H9 (cell line): Measurements from ENCODE around the gene SPATA46. TPM values are rescaled to one million over a fixed set of nuclear protein-coding genes. Genes with fewer than 3 reads are reported as not detected.

Experiments used
- DNase-seq: peaks from one replicate; pipeline ENCODE4 v3.0.0-alpha.2; 2017
- H2AFZ ChIP-seq: one replicate; pipeline ENCODE4 v1.6.1; 2013; ENCODE audit warnings: mild to moderate bottlenecking, low read length, control low read depth, moderate library complexity
- H2AK5ac ChIP-seq: 2 replicates; pipeline ENCODE4 v1.6.1; 2013; ENCODE audit warnings: low read length, control low read depth, mixed read lengths; ENCODE audit not compliant: insufficient read length
- H2BK120ac ChIP-seq: one replicate; pipeline ENCODE4 v1.6.1; 2013; ENCODE audit warnings: low read depth, mild to moderate bottlenecking, low read length, control low read depth, inconsistent platforms; ENCODE audit not compliant: poor library complexity, severe bottlenecking
- H2BK12ac ChIP-seq: 2 replicates; pipeline ENCODE4 v1.6.1; 2013; ENCODE audit warnings: low read length, control low read depth, mixed read lengths, low read depth; ENCODE audit not compliant: insufficient read length
- H2BK15ac ChIP-seq: 2 replicates; pipeline ENCODE4 v1.6.1; 2013; ENCODE audit warnings: low read depth, low read length, control low read depth
- H2BK20ac ChIP-seq: one replicate; pipeline ENCODE4 v1.6.1; 2013; ENCODE audit warnings: low read depth, mild to moderate bottlenecking, low read length, control low read depth, inconsistent platforms; ENCODE audit not compliant: poor library complexity, severe bottlenecking
- H2BK5ac ChIP-seq: 2 replicates; pipeline ENCODE4 v1.6.1; 2013; ENCODE audit warnings: low read length, control low read depth, mixed read lengths; ENCODE audit not compliant: insufficient read length
- H3K14ac ChIP-seq: 2 replicates; pipeline ENCODE4 v1.6.1; 2013; ENCODE audit warnings: low read length, control low read depth; ENCODE audit not compliant: insufficient read depth
- H3K18ac ChIP-seq: 2 replicates; pipeline ENCODE4 v1.6.1; 2013; ENCODE audit warnings: low read depth, mild to moderate bottlenecking, mixed read lengths, low read length, control low read depth; ENCODE audit not compliant: insufficient read length
- H3K23ac ChIP-seq: 2 replicates; pipeline ENCODE4 v1.6.1; 2013; ENCODE audit warnings: low read length, control low read depth, mixed read lengths, low read depth; ENCODE audit not compliant: insufficient read length
- H3K23me2 ChIP-seq: 2 replicates; pipeline ENCODE4 v1.6.1; 2013; ENCODE audit warnings: low read depth, mild to moderate bottlenecking, mixed read lengths, low read length, control low read depth; ENCODE audit not compliant: insufficient read length, poor library complexity, severe bottlenecking
- H3K27ac ChIP-seq: 2 replicates; pipeline ENCODE4 v1.5.1; 2013; ENCODE audit warnings: low read length, control low read depth, mixed read lengths, low read depth; ENCODE audit not compliant: insufficient read length
- H3K27me3 ChIP-seq: 2 replicates; pipeline ENCODE4 v1.6.1; 2013; ENCODE audit warnings: low read length, control low read depth, inconsistent platforms; ENCODE audit not compliant: insufficient read depth
- H3K4ac ChIP-seq: 2 replicates; pipeline ENCODE4 v1.6.1; 2013; ENCODE audit warnings: low read depth, mild to moderate bottlenecking, control low read depth, inconsistent platforms, low read length, moderate library complexity
- H3K4me1 ChIP-seq: 2 replicates; pipeline ENCODE4 v1.6.1; 2013; ENCODE audit warnings: low read length, control low read depth, inconsistent platforms; ENCODE audit not compliant: insufficient read depth
- H3K4me2 ChIP-seq: 2 replicates; pipeline ENCODE4 v1.6.1; 2013; ENCODE audit warnings: low read length, control low read depth, mixed read lengths; ENCODE audit not compliant: insufficient read length, insufficient read depth
- H3K56ac ChIP-seq: 2 replicates; pipeline ENCODE4 v1.6.1; 2013; ENCODE audit warnings: low read depth, mild to moderate bottlenecking, mixed read lengths, low read length, control low read depth; ENCODE audit not compliant: insufficient read length
- H3K79me1 ChIP-seq: 2 replicates; pipeline ENCODE4 v1.6.1; 2013; ENCODE audit warnings: low read depth, mild to moderate bottlenecking, moderate library complexity, low read length, control low read depth, inconsistent platforms; ENCODE audit not compliant: insufficient read depth, poor library complexity, severe bottlenecking
- H3K79me2 ChIP-seq: 2 replicates; pipeline ENCODE4 v1.6.1; 2013; ENCODE audit warnings: low read length, control low read depth, inconsistent platforms; ENCODE audit not compliant: insufficient read depth
- H3K9ac ChIP-seq: 2 replicates; pipeline ENCODE4 v1.6.1; 2013; ENCODE audit warnings: low read length, control low read depth, mixed read lengths; ENCODE audit not compliant: insufficient read length; ENCODE audit errors: extremely low read depth
- H3K9me3 ChIP-seq: one replicate; pipeline ENCODE4 v1.6.1; 2013; ENCODE audit warnings: low read depth, low read length, inconsistent platforms; ENCODE audit not compliant: control insufficient read depth
- H3T11ph ChIP-seq: one replicate; pipeline ENCODE4 v1.6.1; 2013; ENCODE audit warnings: mild to moderate bottlenecking, low read length, control low read depth, inconsistent platforms
- H4K20me1 ChIP-seq: one replicate; pipeline ENCODE4 v1.6.1; 2013; ENCODE audit not compliant: control insufficient read depth, insufficient read length, insufficient read depth
- H4K5ac ChIP-seq: 2 replicates; pipeline ENCODE4 v1.6.1; 2013; ENCODE audit warnings: low read depth, mild to moderate bottlenecking, mixed read lengths, low read length, control low read depth; ENCODE audit not compliant: insufficient read length
- H4K8ac ChIP-seq: replicated peaks from 2 replicates; pipeline ENCODE4 v1.6.1; 2013; ENCODE audit warnings: low read length, control low read depth, mixed read lengths, low read depth; ENCODE audit not compliant: insufficient read length
- H4K91ac ChIP-seq: 2 replicates; pipeline ENCODE4 v1.6.1; 2013; ENCODE audit warnings: low read depth, mild to moderate bottlenecking, moderate library complexity, mixed read lengths, low read length, control low read depth; ENCODE audit not compliant: insufficient read length
- H3K27ac Mint-ChIP-seq, 3 experiments: 2 replicates in 2 of 3; 3 replicates in 1 of 3; pipeline ENCODE4 v1.8.0; 2020 to 2021; ENCODE audit warnings: mixed read lengths in 3 of 3, mild to moderate bottlenecking in 1 of 3, moderate library complexity in 1 of 3
- H3K27me3 Mint-ChIP-seq: 2 replicates; pipeline ENCODE4 v1.8.0; 2021; ENCODE audit warnings: low read depth, mild to moderate bottlenecking, moderate library complexity, mixed read lengths
- H3K36me3 Mint-ChIP-seq, 3 experiments: 2 replicates in 2 of 3; 3 replicates in 1 of 3; pipeline ENCODE4 v1.8.0; 2020 to 2021; ENCODE audit warnings: low read depth in 3 of 3, mixed read lengths in 3 of 3; ENCODE audit not compliant: insufficient read depth in 1 of 3
- H3K4me1 Mint-ChIP-seq, 2 experiments: 2 replicates each; pipeline ENCODE4 v1.8.0; 2020; ENCODE audit warnings: mixed read lengths in 2 of 2
- H3K4me3 Mint-ChIP-seq, 2 experiments: 2 replicates in 1 of 2; 3 replicates in 1 of 2; pipeline ENCODE4 v1.8.0; 2020 to 2021; ENCODE audit warnings: mild to moderate bottlenecking in 2 of 2, mixed read lengths in 2 of 2, moderate library complexity in 1 of 2
- H3K9me3 Mint-ChIP-seq, 2 experiments: 2 replicates in 1 of 2; 3 replicates in 1 of 2; pipeline ENCODE4 v1.8.0; 2020; ENCODE audit warnings: mild to moderate bottlenecking in 2 of 2, mixed read lengths in 2 of 2, moderate library complexity in 1 of 2
- CTCF ChIP-seq: fragments of 200-600 bp; sonication (generic); conservative IDR thresholded peaks from 3 replicates; pipeline ENCODE4 v1.8.0; 2021; ENCODE audit warnings: antibody characterized with exemption, mild to moderate bottlenecking
- WGBS: extraction: QIAGEN DNeasy Blood & Tissue Kit; methylation state at CpG from one replicate; pipeline ENCODE4 v1.1.7; 2013; ENCODE audit warnings: missing lambda C conversion rate, low lambda C conversion rate, mixed read lengths; ENCODE audit not compliant: insufficient read length; ENCODE audit errors: extremely low coverage; 5-methylcytosine and 5-hydroxymethylcytosine counted together
- total RNA-seq: library from RNA; stranded (reverse); gene quantifications from 2 replicates; pipeline ENCODE4 v1.2.1, GENCODE V29; 2021

Gene SPATA46
- total RNA-seq, 1 experiment from 2014 or later = not detected

GRCh38 chr1:162372159-162373071 lies 4.2 kb downstream of the SPATA46 start:
- Histone ChIP-seq H3T11ph (no peak overlapping the region), H2AK5ac (no peak overlapping the region), H3K9ac (no peak overlapping the region), H4K91ac (no peak overlapping the region), H3K79me1 (no peaks in the 10 kb centered on the region), H3K4ac (no peak overlapping the region), H2BK5ac (no peak overlapping the region), H3K23me2 (no peaks in the 10 kb centered on the region), H4K8ac (no peak overlapping the region), H3K14ac (no peak overlapping the region; the same call in 1 of the 2 replicates), H2AFZ (no peak overlapping the region), H3K23ac (no peak overlapping the region), H3K18ac (no peak overlapping the region), H2BK120ac (no peak overlapping the region), H2BK15ac (no peak overlapping the region), H2BK12ac (no peak overlapping the region), H4K20me1 (no peaks in the 10 kb centered on the region), H3K4me2 (no peak overlapping the region), H3K4me1 (no peaks in the 10 kb centered on the region), H4K5ac (no peak overlapping the region), H3K27ac (no peak overlapping the region), H3K56ac (no peak overlapping the region), H3K9me3 (no peaks in the 10 kb centered on the region), H3K79me2 (no peaks in the 10 kb centered on the region), H2BK20ac (no peak overlapping the region), H3K27me3 (no peaks in the 10 kb centered on the region)
- Mint-ChIP-seq H3K36me3 (peaks cover 0 to 11% (median 2%) of the 10 kb centered on the region in 3 experiments; a peak in 4 of 7 replicates), H3K27me3 (no peaks in the 10 kb centered on the region), H3K9me3 (no peaks in the 10 kb centered on the region), H3K27ac (peak overlapping the region in 1 of 3 experiments; percentile 72; a peak in 1 of 7 replicates), H3K4me1 (no peaks in the 10 kb centered on the region), H3K4me3 (no peak overlapping the region)
- no CpG with 5 or more reads among the region's 13 CpGs for WGBS
- no peak; the same call in 2 of the 3 replicates for TF ChIP-seq CTCF
- no peak for DNase-seq
